Measurements from ENCODE around the gene TNS2.
"Not testable (repeated sequence)": the region's sequence is repeated elsewhere in the genome, so short reads cannot be mapped to it uniquely, and the experiment has no call there.

Gene TNS2

DNA sequence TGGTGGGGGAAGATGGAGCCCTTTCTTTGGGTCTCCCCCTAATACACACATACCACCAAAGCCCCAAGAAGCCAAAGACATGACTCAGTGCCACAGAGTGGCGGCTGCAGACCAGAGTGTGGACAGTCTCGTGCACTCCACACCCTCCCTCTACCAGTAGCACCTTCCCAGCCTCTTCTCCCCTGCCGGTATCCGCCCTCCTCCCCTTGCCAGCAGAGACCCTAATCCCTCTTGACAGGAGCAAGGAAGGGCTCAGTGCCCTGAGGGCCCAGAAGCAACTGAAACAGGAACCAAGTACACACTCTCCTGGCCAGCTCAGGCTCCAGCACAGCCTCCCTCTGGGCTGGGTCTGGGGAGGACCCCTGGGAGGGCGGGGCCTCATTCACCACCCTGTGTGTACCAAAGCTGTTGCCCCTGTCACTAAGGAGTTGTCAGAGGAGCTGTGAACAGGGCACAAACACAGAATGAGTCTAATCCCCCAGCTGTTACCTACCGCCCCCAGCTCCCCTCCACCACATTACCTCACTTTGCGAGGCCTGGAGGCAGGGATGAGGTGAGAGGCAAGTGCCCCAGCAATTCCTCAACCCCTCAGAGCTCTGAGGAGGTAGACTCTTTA is 21.1 kb downstream of the TNS2 start:
- no peak for DNase-seq

- DNase-seq = peak; percentile 31
These were observed 22.0 kb downstream of the TNS2 start for GRCh38 chr12:53071591-53072551.

DNA sequence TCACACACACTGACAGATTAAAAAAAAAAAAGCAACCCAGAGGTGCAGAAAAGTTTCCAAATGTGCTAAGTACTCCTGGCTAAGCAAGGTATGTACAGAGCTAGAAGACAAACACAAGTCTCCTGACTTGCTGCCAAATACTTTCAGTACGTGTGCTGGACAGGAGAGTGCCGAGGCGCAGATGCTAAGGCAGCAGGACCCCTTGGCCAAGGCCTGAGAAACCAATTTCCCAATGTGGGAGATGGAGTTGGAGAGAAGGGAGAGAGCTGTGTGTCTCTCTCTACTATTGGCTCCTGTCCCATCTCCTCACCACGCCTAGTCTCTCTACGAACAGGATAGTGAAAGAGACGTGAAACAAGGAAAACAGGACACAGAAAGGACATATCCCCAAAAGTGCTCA is 24.0 kb downstream of the TNS2 start:
- DNase-seq = no peak

DNA sequence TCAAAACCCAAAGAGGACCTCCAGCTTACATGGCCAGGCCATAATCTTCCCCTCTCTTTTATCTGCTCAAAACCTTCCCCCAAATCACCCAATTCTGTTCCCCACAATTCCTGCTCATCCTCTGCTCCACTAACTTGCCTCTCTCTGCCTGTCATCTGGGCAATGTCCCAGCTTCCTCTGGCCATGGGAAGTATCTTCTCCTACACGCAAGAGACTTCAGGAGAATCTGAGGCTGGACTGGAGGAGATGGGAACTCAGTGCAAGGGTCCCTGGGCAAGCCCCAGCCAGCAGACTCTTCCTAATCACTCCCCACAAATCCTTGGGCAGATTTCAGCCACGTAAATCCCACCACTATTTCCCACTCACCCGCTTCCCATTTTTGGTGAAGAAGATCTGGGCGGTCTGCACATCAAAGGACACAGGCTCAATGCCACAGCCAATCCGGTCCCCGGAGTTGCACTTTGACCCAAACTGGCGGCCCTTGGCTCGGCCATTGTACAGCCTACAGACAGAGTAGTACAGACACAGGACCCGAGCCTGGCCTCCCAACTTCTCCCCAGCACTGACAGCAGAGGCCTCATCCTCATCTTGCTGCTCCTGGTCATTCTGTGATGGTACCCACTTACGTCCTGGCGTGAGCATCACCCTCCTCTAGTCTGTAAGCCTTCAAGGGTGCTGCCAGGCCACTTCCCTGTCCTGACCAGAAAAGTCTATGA is 24.6 kb downstream of the TNS2 start:
- no peak for DNase-seq

- DNase-seq = no peak
These were observed 25.1 kb downstream of the TNS2 start for GRCh38 chr12:53074999-53075370.

GRCh38 chr12:53076461-53076860 is 26.6 kb downstream of the TNS2 start:
- DNase-seq = no peak

DNA sequence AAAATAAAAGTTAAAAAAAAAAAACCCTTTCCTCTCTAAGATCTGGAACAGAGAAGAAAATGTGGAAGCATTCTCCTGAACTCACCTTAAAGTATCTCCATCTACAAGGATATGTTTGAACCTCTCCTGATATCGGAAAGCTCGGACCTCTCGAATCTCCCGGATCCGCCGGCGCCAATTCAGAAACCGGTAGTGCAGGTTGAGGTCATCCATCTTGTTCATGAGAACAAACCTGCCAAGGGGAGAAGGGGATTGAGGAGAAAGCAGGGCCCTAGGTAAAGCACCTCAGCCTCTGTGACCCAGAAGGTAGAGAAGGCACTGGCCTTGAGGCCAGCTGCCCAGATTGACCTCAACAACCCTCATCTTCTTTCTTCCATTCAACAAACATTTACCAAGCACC is 27.2 kb downstream of the TNS2 start:
- DNase-seq = no peak

DNA sequence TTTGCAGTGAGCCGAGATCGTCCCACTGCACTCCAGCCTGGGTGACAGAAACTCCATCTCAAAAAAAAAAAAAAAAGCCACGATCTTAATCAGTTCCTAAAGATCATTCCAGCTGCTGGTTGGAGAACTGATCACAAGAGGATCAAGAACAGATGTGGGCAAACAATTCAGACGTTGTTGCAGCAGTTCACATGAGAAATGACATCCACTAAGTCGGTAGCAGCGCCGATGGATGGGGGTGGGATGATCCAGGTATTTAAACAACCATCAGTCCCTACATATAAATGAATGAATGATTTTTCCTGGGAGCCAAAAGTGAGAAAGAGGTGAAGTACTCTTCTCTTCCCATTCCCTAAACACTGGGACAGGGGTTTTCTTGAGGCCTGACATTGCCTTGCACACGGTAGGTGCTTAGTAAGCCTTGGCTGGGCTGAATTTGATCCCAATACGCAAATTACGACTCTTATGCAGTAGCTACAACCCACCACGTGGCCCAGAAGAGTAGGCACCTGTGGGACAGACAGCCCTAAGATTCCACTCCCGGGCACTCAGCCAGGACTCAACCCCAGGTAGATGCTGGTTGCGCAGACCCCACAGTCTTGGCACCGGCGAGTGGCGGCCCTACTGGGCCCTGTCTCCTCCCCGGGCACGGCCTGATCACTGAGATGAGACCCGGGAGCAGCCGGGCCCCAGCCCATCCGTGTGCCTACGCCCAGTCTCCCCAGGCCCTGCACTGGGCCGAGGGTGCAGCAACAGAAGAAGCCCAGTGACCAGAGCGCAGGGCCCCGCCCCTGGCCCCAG is 28.8 kb downstream of the TNS2 start:
- no peak for DNase-seq

DNA sequence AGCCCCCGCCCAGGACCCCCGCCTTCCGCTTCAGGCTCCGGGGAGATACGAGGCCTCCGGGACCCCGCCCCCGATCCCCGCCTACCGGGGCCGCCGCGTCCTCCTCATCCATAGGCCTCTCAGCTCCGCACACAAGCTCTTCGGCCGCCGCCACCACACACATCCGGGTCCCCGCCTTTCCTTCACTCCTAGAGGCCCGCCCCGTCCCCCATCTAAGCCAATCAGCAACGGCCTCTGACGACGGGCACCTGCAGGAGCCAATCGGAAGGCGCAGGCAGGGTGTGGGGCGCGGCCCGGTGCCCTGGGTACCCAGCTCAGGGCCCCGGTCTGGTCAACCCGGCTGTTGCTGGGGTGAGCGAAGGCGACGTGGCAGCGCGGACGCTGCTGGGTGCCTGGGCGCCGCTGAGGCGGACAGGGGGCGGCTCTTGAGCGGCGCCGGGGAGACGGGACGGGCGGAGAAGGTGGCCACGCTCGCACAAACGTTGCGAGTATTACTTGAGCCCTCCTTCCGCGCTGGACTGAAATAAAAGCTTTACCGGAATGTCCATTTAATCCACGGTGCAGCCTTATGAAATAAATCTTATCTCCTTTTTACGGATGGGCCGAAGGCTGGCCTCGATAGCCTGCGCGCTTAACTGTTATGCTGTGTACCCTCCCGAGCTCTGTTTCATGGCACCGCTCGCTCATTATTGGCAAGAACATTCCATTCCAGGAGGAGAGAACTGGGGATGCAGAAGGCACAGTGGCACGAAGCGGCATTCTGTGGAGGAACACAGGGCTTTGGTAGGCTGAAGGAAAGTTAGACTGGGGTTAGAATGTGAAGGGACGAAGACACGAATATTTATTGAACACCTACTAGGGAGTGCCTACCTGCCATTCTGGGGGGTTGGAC is 29.6 kb downstream of the TNS2 start, which contains the start of gene SPRYD3:
SPRYD3 (minus strand) TSS at position 165 of the 892 bp plus-strand sequence; CDS start at position 108, 57 bp downstream.
- DNase-seq = peak; percentile 89

DNA sequence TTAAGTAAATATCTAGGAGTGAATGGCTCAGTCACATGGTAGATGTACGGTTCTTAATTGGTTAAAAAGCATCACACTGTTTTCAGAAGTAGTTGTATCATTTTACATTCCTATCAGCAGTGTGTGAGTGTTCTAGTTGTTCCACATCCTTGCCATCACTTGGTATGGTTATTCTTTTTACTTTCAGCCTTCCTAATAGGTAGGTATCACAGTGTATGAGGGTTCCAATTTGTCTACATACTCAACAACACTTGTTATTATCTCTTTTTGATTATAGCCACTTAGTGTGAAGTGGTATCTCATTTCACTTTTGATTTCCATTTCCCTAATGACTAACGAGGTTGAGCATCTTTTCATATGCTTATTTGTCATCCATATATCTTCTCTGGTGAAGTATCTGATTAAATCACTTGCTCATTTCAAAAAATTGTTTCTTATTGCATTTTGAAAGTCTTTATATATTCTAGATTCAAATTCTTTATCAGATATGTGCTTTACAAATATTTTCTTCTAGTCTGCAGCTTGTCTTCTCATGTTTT is 32.8 kb downstream of the TNS2 start:
- DNase-seq = no peak

DNA sequence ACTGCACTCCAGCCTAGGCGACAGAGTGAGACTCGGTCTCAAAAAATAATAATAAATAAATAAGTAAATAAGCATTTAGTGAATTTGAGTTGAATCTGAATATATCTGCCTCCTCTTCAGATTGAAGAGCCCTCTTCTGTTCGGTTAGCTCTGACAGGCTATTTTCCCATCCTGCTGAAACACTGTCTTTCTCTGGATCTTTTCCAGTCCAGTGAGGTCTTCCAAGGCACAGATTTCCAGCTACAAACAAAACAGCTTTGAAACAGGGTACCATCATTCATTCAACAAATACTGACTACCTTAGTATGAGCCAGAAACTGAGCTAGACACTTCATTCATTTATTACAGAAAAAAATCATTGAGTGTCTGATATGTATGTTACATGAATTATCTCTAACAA is 36.5 kb downstream of the TNS2 start:
- no peak for DNase-seq

- no peak for DNase-seq
These were observed 40.2 kb downstream of the TNS2 start for GRCh38 chr12:53090105-53090504.

DNA sequence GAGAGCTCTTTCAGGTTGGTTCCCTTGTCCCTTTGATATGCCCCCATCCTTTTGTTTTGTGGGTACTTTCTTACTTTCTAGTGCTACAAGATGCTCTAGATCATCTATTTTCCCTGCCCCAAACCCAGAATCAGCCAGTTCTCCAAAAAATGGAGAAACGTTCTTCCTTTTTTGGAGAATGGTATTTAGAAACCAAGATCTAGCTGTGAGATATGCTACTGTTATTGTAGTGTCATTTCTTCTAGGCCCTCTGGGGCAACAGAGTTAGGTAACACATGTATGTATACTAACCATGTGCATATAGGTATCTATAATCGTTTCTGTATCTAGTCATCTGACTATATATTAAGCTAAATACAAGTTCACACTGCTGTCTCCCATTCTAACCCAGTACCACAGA is 40.7 kb downstream of the TNS2 start:
- DNase-seq = no peak

DNA sequence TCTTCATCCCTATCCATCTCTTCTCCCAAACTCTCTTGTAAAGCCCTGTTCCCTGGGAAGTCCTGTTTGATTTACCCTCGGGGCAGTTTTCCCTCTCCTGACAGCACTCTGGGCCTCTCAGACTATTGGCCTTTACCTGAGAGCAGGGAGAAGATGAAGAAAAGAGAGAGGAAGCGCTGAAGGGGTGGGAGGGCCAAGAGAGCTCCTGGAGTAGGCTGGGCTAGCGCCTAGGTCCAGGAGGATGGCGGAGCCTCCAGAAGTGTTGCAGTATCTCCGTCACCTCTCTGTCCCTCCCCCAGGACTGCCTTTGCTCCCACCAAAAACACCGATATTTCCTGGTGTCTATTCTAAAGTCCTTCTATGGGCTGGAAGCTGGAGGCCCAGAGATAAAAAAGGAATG is 41.9 kb downstream of the TNS2 start:
- no peak for DNase-seq

DNA sequence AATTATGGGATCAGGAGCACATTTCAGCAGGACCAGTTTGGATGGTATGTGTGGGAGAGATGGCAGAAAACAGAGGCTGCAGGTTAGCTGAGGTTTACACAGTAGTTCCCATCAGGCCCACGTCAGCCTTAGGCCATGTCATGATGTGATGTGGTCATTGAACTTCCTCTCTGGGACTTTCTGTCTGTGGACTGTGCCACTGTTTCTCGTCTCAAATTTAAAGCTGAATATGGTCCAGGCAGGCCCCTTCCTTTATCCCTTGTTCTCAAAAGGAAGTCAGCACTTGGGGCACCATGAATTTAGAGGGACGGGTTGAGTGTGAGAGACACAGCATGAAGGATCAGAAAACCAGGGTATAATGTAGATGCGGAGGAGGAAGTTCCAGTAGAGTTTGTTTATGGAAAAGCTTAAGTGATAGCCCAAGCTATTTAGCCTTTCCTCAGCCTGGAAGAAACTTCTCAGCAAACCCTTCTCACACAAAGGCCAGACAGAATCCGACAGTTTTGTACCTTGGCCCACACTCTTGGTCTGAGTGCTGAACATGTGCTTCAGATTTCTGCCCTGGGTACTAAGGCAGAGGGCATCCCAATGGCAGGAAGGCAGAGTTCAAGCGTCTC is 44.0 kb downstream of the TNS2 start:
- DNase-seq = no peak

DNA sequence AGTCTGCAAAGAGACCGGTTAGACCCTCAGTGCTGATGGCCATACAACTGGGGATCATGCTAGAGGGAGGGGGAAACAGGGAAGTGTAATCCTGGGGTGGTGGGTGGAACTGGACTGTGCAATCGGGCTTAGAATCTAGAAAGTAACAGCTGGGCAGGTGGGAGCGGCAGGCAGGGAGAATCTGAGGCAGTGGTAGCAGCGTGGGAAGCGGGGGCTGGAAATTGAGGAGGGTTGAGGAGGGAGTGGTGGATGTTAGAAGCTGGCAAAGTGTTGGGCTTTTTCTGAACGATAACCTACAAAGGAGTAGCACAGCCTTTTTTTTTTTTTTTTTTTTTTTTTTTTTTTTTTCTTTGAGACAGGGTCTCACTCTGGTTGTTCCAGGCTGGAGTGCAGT is 44.5 kb downstream of the TNS2 start:
- no peak for DNase-seq

DNA sequence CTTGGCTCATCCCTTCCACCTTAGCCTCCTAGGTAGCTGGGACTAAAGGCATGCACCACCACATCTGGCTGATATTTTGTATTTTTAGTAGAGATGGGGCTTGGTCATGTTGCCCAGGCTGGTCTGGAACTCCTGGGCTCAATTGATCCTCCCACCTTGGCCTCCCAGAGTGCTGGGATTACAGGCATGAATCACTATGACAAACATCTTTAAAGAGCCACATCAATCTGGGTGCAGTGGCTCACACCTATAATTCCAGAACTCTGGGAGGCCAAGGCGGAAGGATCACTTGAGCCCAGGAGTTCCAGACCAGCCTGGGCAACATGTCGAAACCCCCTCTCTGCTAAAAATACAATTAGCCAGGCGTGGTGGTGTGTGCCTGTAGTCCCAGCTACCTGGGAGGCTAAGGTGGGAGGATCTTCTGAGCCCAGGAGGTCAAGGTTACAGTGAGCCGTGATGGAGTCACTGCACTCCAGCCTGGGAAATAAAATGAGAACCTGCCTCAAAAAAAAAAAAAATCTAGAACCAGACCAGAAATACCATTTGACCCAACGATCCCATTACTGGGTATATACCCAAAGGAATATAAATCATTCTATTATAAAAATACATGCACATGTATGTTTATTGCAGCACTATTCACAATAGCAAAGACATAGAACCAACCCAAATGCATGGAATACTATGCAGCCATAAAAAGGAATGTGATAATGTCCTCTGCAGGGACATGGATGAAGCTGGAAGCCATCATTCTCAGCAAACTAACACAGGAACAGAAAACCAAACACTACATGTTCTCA is 45.1 kb downstream of the TNS2 start:
- not testable (repeated sequence) for DNase-seq

DNA sequence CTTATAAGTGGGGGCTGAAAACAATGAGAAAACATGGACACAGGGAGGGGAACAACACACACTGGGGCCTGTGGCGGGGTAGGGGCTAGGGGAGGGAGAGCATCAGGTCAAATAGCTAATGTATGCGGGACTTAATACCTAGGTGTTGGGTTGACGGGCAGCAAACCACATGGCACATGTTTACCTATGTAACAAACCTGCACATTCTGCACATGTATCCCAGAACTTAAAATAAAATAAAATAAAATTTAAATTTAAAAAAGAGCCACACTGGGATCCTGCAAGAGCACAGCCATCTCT is 45.7 kb downstream of the TNS2 start:
- DNase-seq = not testable (repeated sequence)

GRCh38 chr12:53096089-53096741 is 46.4 kb downstream of the TNS2 start:
- DNase-seq = no peak

GRCh38 chr12:53096759-53097158 is 46.9 kb downstream of the TNS2 start:
- DNase-seq = no peak

All from NCI-H2227 treated with DMSO at 0.1 percent for 48 hours (cell line).